Astrocyte of the spinal cord (primary cell): ENCODE measurements around the gene SPATA31A7.
A peak's percentile ranks its signal among the peaks of the same experiment; 100 is the strongest.
"Not testable (repeated sequence)": the region's sequence is repeated elsewhere in the genome, so short reads cannot be mapped to it uniquely, and the experiment has no call there.

ENCODE experiments used
- DNase-seq: peaks from one replicate; pipeline ENCODE4 v3.0.0; 2011; ENCODE audit warnings: low read depth, low spot score
- H3K4me3 ChIP-seq: 2 replicates; pipeline ENCODE4 v1.5.1; 2011; ENCODE audit warnings: low read depth, mild to moderate bottlenecking, low read length, moderate library complexity
- in situ Hi-C: cut with HindIII; loops from 2 replicates; pipeline ENCODE4 v1.10.0; 2017; ENCODE audit warnings: low sequenced_read_pairs

The SPATA31A7 gene

GRCh38 chr9:61189736-61190135 lies at the start of gene SPATA31A7:
SPATA31A7 (plus strand) TSS chr9:61190036; CDS start chr9:61190065, 29 bp downstream.
- in situ Hi-C loops, H3K4me3 ChIP-seq, DNase-seq: not testable (repeated sequence)

- DNase-seq: peak; percentile 28
- in situ Hi-C loops, H3K4me3 ChIP-seq: not testable (repeated sequence)
Observed at GRCh38 chr9:61226438-61226837, 36.6 kb downstream of the SPATA31A7 start.
